ENCODE measurements around the gene KCNMB2. TPM values are rescaled to one million over a fixed set of nuclear protein-coding genes. Genes with fewer than 3 reads are reported as not detected.
A peak's percentile ranks its signal among the peaks of the same experiment; 100 is the strongest.

Gene KCNMB2
- total and polyA plus RNA-seq, 2 donors (not counting 1 experiment from before 2014, with no cell fraction given) = 0.17 TPM; not detected in 1

DNA sequence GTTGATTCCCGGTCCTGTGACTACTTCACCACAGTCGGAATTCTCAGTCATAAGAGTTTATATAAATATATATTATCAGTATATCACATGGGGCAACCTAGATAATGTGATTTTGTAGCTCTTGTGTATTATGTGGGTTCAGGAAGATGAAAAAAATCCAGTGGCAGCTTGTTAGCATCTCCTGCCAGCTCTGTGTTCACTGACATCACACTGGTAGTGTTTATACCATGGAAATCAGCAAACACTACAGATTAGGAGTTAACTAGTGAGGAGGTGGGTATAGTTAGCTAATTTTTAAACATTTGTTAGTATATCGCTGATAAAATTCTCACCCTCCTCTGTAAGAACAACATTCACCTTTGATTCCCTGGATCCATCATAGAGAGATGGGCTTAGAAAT, 44.5 kb upstream of the KCNMB2 start:
- H3K9me3 ChIP-seq (ENCODE audit: control insufficient read depth, insufficient read depth, low read depth, low read length) = no peaks in the 10 kb centered on the region
- no peak for DNase-seq (ENCODE audit: low read depth in 2 of 2)
- H3K79me2 ChIP-seq (ENCODE audit: control insufficient read depth, insufficient read depth, low read length) = no peaks in the 10 kb centered on the region
- TF ChIP-seq, protein P1, sequence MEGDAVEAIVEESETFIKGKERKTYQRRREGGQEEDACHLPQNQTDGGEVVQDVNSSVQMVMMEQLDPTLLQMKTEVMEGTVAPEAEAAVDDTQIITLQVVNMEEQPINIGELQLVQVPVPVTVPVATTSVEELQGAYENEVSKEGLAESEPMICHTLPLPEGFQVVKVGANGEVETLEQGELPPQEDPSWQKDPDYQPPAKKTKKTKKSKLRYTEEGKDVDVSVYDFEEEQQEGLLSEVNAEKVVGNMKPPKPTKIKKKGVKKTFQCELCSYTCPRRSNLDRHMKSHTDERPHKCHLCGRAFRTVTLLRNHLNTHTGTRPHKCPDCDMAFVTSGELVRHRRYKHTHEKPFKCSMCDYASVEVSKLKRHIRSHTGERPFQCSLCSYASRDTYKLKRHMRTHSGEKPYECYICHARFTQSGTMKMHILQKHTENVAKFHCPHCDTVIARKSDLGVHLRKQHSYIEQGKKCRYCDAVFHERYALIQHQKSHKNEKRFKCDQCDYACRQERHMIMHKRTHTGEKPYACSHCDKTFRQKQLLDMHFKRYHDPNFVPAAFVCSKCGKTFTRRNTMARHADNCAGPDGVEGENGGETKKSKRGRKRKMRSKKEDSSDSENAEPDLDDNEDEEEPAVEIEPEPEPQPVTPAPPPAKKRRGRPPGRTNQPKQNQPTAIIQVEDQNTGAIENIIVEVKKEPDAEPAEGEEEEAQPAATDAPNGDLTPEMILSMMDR (conservative IDR thresholded peaks at IDR 0.05 in 1 of 2, IDR thresholded peaks at IDR 0.05 in 1 of 2; ENCODE audit: low read depth in 1 of 2, low read length in 2 of 2) = no peak
- TF ChIP-seq EZH2 (IDR thresholded peaks at IDR 0.05; ENCODE audit: low read length, missing control alignments) = no peak
- no peak overlapping the region for H3K4me2 ChIP-seq (ENCODE audit: extremely low read depth, insufficient read depth, low read length)
- H2AFZ ChIP-seq (ENCODE audit: low read length) = no peak overlapping the region
- no peak overlapping the region for H3K4me3 ChIP-seq (replicated peaks in 1 of 4; ENCODE audit: control extremely low read depth in 1 of 4, insufficient read depth in 1 of 4, low read depth in 3 of 4, low read length in 4 of 4)
- H3K27me3 ChIP-seq (ENCODE audit: control insufficient read depth, insufficient read depth, low read length) = no peaks in the 10 kb centered on the region
- H3K27ac ChIP-seq (ENCODE audit: insufficient read depth, low read length) = no peak overlapping the region
- no peaks in the 10 kb centered on the region for H3K4me1 ChIP-seq (ENCODE audit: control insufficient read depth, extremely low read depth, insufficient read depth, low read length)
- H3K9ac ChIP-seq (ENCODE audit: insufficient read depth, low read length) = no peak overlapping the region
- H3K36me3 ChIP-seq (ENCODE audit: control insufficient read depth, insufficient read depth, low read length) = no peaks in the 10 kb centered on the region
- no peaks in the 10 kb centered on the region for H4K20me1 ChIP-seq (ENCODE audit: control insufficient read depth, extremely low read depth, insufficient read depth, low read length)

DNA sequence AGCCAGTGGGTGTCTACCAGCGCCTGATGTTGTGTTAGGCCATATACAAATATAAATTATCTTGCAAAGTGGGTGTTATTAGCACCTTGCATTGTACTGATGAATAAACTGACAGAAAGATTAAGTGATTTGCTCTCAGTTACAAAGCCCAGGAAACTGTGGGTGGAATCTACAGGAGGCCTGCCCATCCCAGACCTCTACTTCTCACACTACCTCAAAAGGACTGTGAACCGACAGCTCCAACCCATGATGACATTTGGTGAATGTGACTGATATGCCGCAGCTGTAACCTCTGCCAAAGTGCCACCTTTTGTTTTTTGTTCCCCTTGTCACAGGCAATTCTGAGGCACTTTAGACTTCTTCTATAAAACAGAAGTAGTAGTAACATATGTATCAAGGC, 43.7 kb upstream of the KCNMB2 start:
- no peaks in the 10 kb centered on the region for H3K27me3 ChIP-seq (ENCODE audit: control insufficient read depth, insufficient read depth, low read length)
- H3K9me3 ChIP-seq (ENCODE audit: control insufficient read depth, insufficient read depth, low read depth, low read length) = no peaks in the 10 kb centered on the region
- no peak overlapping the region for H3K4me3 ChIP-seq (replicated peaks in 1 of 4; ENCODE audit: control extremely low read depth in 1 of 4, insufficient read depth in 1 of 4, low read depth in 3 of 4, low read length in 4 of 4)
- no peak overlapping the region for H2AFZ ChIP-seq (ENCODE audit: low read length)
- no peaks in the 10 kb centered on the region for H3K79me2 ChIP-seq (ENCODE audit: control insufficient read depth, insufficient read depth, low read length)
- no peaks in the 10 kb centered on the region for H3K36me3 ChIP-seq (ENCODE audit: control insufficient read depth, insufficient read depth, low read length)
- no peak overlapping the region for H3K4me2 ChIP-seq (ENCODE audit: extremely low read depth, insufficient read depth, low read length)
- no peak overlapping the region for H3K27ac ChIP-seq (ENCODE audit: insufficient read depth, low read length)
- no peak for TF ChIP-seq EZH2 (IDR thresholded peaks at IDR 0.05; ENCODE audit: low read length, missing control alignments)
- TF ChIP-seq, protein P1 (conservative IDR thresholded peaks at IDR 0.05 in 1 of 2, IDR thresholded peaks at IDR 0.05 in 1 of 2; ENCODE audit: low read depth in 1 of 2, low read length in 2 of 2) = no peak
- H4K20me1 ChIP-seq (ENCODE audit: control insufficient read depth, extremely low read depth, insufficient read depth, low read length) = no peaks in the 10 kb centered on the region
- no peak overlapping the region for H3K9ac ChIP-seq (ENCODE audit: insufficient read depth, low read length)
- H3K4me1 ChIP-seq (ENCODE audit: control insufficient read depth, extremely low read depth, insufficient read depth, low read length) = no peaks in the 10 kb centered on the region
- DNase-seq (ENCODE audit: low read depth in 2 of 2) = no peak

DNA sequence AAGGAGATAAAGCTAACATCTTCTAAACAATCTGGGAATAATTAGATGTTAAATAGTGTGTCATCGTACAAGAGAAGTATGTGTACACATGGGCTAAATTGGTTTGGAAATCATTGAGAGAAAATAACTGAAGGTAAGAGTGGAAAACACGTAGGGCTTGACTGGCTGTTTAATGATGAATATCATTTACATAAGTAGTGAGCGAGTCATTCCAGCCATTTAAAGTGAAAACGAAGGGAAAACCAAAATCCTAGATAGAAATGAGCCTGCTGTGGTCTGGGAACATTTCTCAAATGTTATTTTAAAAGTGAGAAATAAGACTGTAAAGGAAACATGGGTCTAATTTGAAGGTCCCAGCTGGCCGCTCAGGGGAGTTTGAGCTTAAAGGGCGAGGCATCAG, 41.9 kb upstream of the KCNMB2 start:
- Histone ChIP-seq H3K4me2 (ENCODE audit: extremely low read depth, insufficient read depth, low read length) (no peak overlapping the region), H2AFZ (ENCODE audit: low read length) (no peak overlapping the region), H3K79me2 (ENCODE audit: control insufficient read depth, insufficient read depth, low read length) (no peaks in the 10 kb centered on the region), H3K36me3 (ENCODE audit: control insufficient read depth, insufficient read depth, low read length) (no peaks in the 10 kb centered on the region), H4K20me1 (ENCODE audit: control insufficient read depth, extremely low read depth, insufficient read depth, low read length) (no peaks in the 10 kb centered on the region), H3K9me3 (ENCODE audit: control insufficient read depth, insufficient read depth, low read depth, low read length) (no peaks in the 10 kb centered on the region), H3K9ac (ENCODE audit: insufficient read depth, low read length) (no peak overlapping the region), H3K27ac (ENCODE audit: insufficient read depth, low read length) (no peak overlapping the region), H3K27me3 (ENCODE audit: control insufficient read depth, insufficient read depth, low read length) (no peaks in the 10 kb centered on the region), H3K4me1 (ENCODE audit: control insufficient read depth, extremely low read depth, insufficient read depth, low read length) (no peaks in the 10 kb centered on the region), H3K4me3 (replicated peaks in 1 of 4; ENCODE audit: control extremely low read depth in 1 of 4, insufficient read depth in 1 of 4, low read depth in 3 of 4, low read length in 4 of 4) (no peak overlapping the region)
- no peak for TF ChIP-seq EZH2 (IDR thresholded peaks at IDR 0.05; ENCODE audit: low read length, missing control alignments)
- TF ChIP-seq, protein P1 (conservative IDR thresholded peaks at IDR 0.05 in 1 of 2, IDR thresholded peaks at IDR 0.05 in 1 of 2; ENCODE audit: low read depth in 1 of 2, low read length in 2 of 2) = no peak
- DNase-seq (ENCODE audit: low read depth in 2 of 2) = peak in 1 of 2 donors; percentile 47

All from fibroblast of lung (primary cell).